AG04449 (cell line): Measurements from ENCODE around the gene RAB3A.
A peak's percentile ranks its signal among the peaks of the same experiment; 100 is the strongest.

Experiments used
- CTCF ChIA-PET: fragments of 350-600 bp; formaldehyde crosslinking; extraction: SDS; loops from one replicate; lab custom pipeline; 2021; ENCODE audit warnings: antibody characterized with exemption; lab: Yijun Ruan, JAX
- POLR2A ChIA-PET: fragments of 400-600, 350-600 bp; formaldehyde crosslinking; extraction: SDS; loops from one replicate; lab custom pipeline; 2020; ENCODE audit warnings: antibody characterized with exemption, inconsistent platforms; lab: Yijun Ruan, JAX
- DNase-seq: peaks from one replicate; pipeline ENCODE4 v3.0.0-alpha.2; 2010; ENCODE audit warnings: low read depth, low spot score
- H3K4me3 ChIP-seq: 2 replicates; pipeline ENCODE4 v1.5.1; 2011; ENCODE audit warnings: low read depth, mild to moderate bottlenecking, control low read depth, low read length
- CTCF ChIP-seq: IDR thresholded peaks from one replicate; pipeline ENCODE4 v1.5.1; 2011; ENCODE audit warnings: mild to moderate bottlenecking, moderate library complexity, low read length, control low read depth, inconsistent platforms; ENCODE audit not compliant: insufficient read depth; ENCODE audit errors: missing control alignments

RAB3A gene, protein sequence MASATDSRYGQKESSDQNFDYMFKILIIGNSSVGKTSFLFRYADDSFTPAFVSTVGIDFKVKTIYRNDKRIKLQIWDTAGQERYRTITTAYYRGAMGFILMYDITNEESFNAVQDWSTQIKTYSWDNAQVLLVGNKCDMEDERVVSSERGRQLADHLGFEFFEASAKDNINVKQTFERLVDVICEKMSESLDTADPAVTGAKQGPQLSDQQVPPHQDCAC

GRCh38 chr19:18203863-18204393 is at the start of gene RAB3A:
TSS of gene RAB3A (minus strand) at chr19:18204042. CDS start at chr19:18202740, 1,302 bp downstream.
- CTCF ChIA-PET: interaction anchor here (1.2 to 11.1 kb wide), 8 partner anchors 10 to 76 kb away, joined by 3 to 217 read pairs (median 6); partner anchors contain the start of gene MPV17L2
- peak within 1 kb of the TSS; percentile 96 for H3K4me3 ChIP-seq
- no peak for TF ChIP-seq CTCF
- DNase-seq: peak; percentile 99
- POLR2A ChIA-PET: interaction anchor here (1.3 to 3.3 kb wide), 2 partner anchors 48 to 77 kb away, joined by 3 to 26 read pairs; partner anchors contain the start of gene JUND

GRCh38 chr19:18253130-18253529 is 49.3 kb upstream of the RAB3A start:
- ChIA-PET CTCF (interaction anchor here (1.1 to 10.8 kb wide), 31 partner anchors 7 to 192 kb away, joined by 3 to 217 read pairs (median 12); partner anchors contain the start of genes IQCN, MPV17L2, PDE4C and PIK3R2), POLR2A (no interaction called here)
- no peak overlapping the region for H3K4me3 ChIP-seq
- no peak for DNase-seq
- TF ChIP-seq CTCF: no peak

GRCh38 chr19:18252370-18252717 is 48.5 kb upstream of the RAB3A start:
- DNase-seq: no peak
- ChIA-PET CTCF (interaction anchor here (0.5 to 10.8 kb wide), 53 partner anchors 8 to 296 kb away, joined by 3 to 217 read pairs (median 7); partner anchors contain the start of genes ARRDC2, IFI30, IQCN and MPV17L2), POLR2A (interaction anchor here (1.0 to 1.3 kb wide), 3 partner anchors 29 to 58 kb away, joined by 3 to 4 read pairs (median 3); partner anchors contain the start of gene JUND)
- H3K4me3 ChIP-seq: no peak overlapping the region
- TF ChIP-seq CTCF: no peak

DNA sequence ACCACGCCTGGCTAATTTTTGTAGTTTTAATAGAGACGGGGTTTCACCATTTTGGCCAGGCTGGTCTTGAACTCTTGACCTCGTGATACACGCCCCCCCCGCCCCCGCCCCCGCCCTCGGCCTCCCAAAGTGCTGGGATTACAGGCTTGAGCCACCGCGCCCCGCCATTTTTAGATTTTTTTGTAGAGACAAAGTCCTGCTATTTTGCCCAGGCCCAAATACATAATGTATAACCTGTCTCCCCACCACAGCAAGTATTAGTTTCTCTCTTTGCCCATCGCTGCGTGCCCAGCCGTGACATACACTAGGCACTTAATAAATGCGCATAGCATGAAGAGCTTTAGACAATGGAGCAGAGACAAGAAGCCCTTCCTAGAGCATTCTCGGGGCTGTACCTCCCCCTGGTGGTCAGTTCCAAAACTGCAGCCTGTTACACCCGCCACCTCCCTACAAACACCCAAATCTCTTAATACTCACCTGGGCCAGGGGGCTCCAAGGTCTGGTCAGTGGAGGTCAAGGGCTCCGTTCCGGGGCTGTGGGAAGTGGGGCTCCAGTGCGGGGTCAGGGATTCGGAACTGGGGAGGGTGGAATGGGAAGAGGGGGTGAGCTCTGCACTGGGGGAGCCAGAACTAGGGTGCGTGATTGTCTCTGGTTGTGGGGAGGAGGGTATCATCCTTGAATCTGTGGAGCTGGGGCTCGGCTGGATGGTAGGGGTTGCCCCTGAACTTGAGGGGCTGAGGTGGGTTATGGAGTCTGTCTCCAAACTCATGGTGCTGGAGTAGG is 47.9 kb upstream of the RAB3A start:
- peak; percentile 85 for TF ChIP-seq CTCF
- no peak overlapping the region for H3K4me3 ChIP-seq
- no peak for DNase-seq
- CTCF ChIA-PET: interaction anchor here (0.5 to 10.8 kb wide), 53 partner anchors 7 to 297 kb away, joined by 3 to 217 read pairs (median 7); partner anchors contain the start of genes ARRDC2, IFI30, IQCN and MPV17L2
- POLR2A ChIA-PET: interaction anchor here (0.5 to 1.3 kb wide), 5 partner anchors 30 to 196 kb away, joined by 3 to 4 read pairs (median 3); partner anchors contain the start of genes JUND and RAB3A

- POLR2A ChIA-PET: no interaction called here
- H3K4me3 ChIP-seq: no peak overlapping the region
- CTCF ChIA-PET: interaction anchor here (0.7 to 10.8 kb wide), 9 partner anchors 9 to 138 kb away, joined by 3 to 217 read pairs (median 5); partner anchors contain the start of genes MPV17L2 and RAB3A
- TF ChIP-seq CTCF: no peak
- no peak for DNase-seq
Measured at GRCh38 chr19:18249834-18250233, 46.0 kb upstream of the RAB3A start.
